K562 (cell line): Measurements from ENCODE around the gene EFCC1. TPM values are rescaled to one million over a fixed set of nuclear protein-coding genes. Genes with fewer than 3 reads are reported as not detected.

Experiments
- CBX3 ChIP-seq, 2 experiments: IDR thresholded peaks; 1 replicate in 1 of 2; 2 replicates in 1 of 2; pipeline ENCODE4 v1.6.1; 2012; ENCODE audit warnings: inconsistent platforms in 2 of 2, low read length in 2 of 2, borderline replicate concordance in 1 of 2, control low read depth in 1 of 2
- FOXA3 ChIP-seq, 2 experiments: fragments of 450-650 bp in 1 of 2; sonication (generic) in 1 of 2; formaldehyde crosslinking; IDR thresholded peaks in 1 of 2; conservative IDR thresholded peaks in 1 of 2; 2 replicates each; pipeline versions ENCODE4 v1.4.0 to v1.8.0; 2020 to 2022; ENCODE audit warnings: mild to moderate bottlenecking in 2 of 2, missing genetic modification reagents in 1 of 2
- KDM4B ChIP-seq, 2 experiments: fragments of 450-650 bp in 1 of 2; sonication (generic) in 1 of 2; IDR thresholded peaks; 2 replicates each; pipeline ENCODE4 v1.6.1; 2016 to 2017; ENCODE audit warnings: borderline replicate concordance in 2 of 2, antibody characterized with exemption in 1 of 2, low read depth in 1 of 2, mild to moderate bottlenecking in 1 of 2
- PHF21A ChIP-seq: fragments of 450-650 bp; IDR thresholded peaks from 2 replicates; pipeline ENCODE4 v1.6.1; 2017; ENCODE audit warnings: low read depth, borderline replicate concordance
- TEAD4 ChIP-seq, 2 experiments: sonication (generic) in 1 of 2; formaldehyde crosslinking in 1 of 2; IDR thresholded peaks; 2 replicates each; pipeline versions ENCODE4 v1.6.1 to v1.8.0; 2012 to 2022; ENCODE audit warnings: borderline replicate concordance in 1 of 2, inconsistent platforms in 1 of 2, low read length in 1 of 2, mild to moderate bottlenecking in 1 of 2, missing genetic modification reagents in 1 of 2
- ZBTB8A ChIP-seq: fragments of 450-650 bp; IDR thresholded peaks from 2 replicates; pipeline ENCODE4 v1.6.1; 2018; ENCODE audit warnings: mild to moderate bottlenecking, moderate library complexity; ENCODE audit not compliant: partially characterized antibody
- ZNF444 ChIP-seq: fragments of 250-450 bp; sonication (Bioruptor Pico); IDR thresholded peaks from 2 replicates; pipeline ENCODE4 v1.4.0; 2020; ENCODE audit warnings: mild to moderate bottlenecking, moderate library complexity
- polyA plus RNA-seq, 8 experiments: library from polyadenylated mRNA; depleted of rRNA in 4 of 8; stranded (reverse) in 5 of 8; unstranded in 3 of 8; fragments of >200 nt; fragmentation: Nextera tagmentation in 2 of 8; fragmentation: Illumina TruSeq in 1 of 8; extraction: Ambion mirVana in 2 of 8; extraction: Trizol in 1 of 8; gene quantifications; 2 replicates each; pipeline versions ENCODE4 v1.2.1 to v1.2.3, GENCODE V29; 2011 to 2014; ENCODE audit warnings: inconsistent platforms in 1 of 8, missing spikeins in 1 of 8
- total RNA-seq, 7 experiments: library from RNA; depleted of rRNA in 6 of 7; stranded (reverse); fragments of >200 nt in 6 of 7; fragmentation: Illumina TruSeq in 2 of 7; extraction: Trizol in 2 of 7; gene quantifications; 2 replicates each; pipeline versions ENCODE4 v1.2.1 to v1.2.3, GENCODE V29; 2011 to 2021; ENCODE audit warnings: low replicate concordance in 1 of 7
- TF ChIP-seq, protein P1 (sequence below): fragments of 450-650 bp; IDR thresholded peaks from 2 replicates; pipeline ENCODE4 v1.6.1; 2018; ENCODE audit warnings: mild to moderate bottlenecking, low read depth; ENCODE audit not compliant: partially characterized antibody
- TF ChIP-seq, protein P2 (sequence below): sonication (generic); formaldehyde crosslinking; IDR thresholded peaks from 2 replicates; pipeline ENCODE4 v1.8.0; 2022; ENCODE audit warnings: mild to moderate bottlenecking, missing genetic modification reagents
- TF ChIP-seq, protein P3 (sequence below): fragments of 250-450 bp; sonication (Bioruptor Pico); IDR thresholded peaks from 2 replicates; pipeline ENCODE4 v1.9.0; 2021; ENCODE audit warnings: mild to moderate bottlenecking, inconsistent platforms

The EFCC1 gene
- total and polyA plus RNA-seq, 9 of the 15 experiments (the other 6 are each of a cell fraction or from before 2014, with no cell fraction given): not detected

DNA sequence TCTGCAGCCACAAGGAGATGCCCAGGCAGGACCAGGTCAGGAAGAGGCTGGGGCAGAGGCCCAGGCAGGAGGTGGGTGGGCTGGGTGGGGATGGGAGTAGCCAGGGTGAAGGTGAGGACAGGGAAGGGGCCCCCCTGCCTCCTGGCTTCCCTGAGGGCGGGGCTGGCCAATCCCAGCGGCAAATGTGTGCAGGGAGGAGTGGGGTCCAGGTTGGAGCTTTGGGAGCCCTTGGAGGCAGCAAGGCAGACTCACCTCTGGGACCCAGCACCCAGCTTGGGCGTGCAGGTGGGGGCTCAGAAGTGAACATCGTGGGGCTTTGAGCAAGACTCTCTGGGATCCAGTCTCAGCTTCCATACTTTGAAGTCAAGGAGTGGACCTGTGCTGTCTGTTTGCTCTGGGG is 84.7 kb downstream of the EFCC1 start (continued):
- TF ChIP-seq, protein P1, sequence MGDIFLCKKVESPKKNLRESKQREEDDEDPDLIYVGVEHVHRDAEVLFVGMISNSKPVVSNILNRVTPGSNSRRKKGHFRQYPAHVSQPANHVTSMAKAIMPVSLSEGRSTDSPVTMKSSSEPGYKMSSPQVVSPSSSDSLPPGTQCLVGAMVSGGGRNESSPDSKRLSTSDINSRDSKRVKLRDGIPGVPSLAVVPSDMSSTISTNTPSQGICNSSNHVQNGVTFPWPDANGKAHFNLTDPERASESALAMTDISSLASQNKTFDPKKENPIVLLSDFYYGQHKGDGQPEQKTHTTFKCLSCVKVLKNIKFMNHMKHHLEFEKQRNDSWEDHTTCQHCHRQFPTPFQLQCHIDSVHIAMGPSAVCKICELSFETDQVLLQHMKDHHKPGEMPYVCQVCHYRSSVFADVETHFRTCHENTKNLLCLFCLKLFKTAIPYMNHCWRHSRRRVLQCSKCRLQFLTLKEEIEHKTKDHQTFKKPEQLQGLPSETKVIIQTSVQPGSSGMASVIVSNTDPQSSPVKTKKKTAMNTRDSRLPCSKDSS: no peak
- no peak for TF ChIP-seq CBX3 (IDR thresholded peaks at IDR 0.05; ENCODE audit: borderline replicate concordance in 1 of 2, low read length in 2 of 2)
- TF ChIP-seq ZNF444: no peak
- TF ChIP-seq TEAD4 (IDR thresholded peaks at IDR 0.05; ENCODE audit: low read length): no peak
- TF ChIP-seq TEAD4 (CRISPR knock-in tag; IDR thresholded peaks at IDR 0.05; ENCODE audit: borderline replicate concordance): no peak
- TF ChIP-seq, protein P2, sequence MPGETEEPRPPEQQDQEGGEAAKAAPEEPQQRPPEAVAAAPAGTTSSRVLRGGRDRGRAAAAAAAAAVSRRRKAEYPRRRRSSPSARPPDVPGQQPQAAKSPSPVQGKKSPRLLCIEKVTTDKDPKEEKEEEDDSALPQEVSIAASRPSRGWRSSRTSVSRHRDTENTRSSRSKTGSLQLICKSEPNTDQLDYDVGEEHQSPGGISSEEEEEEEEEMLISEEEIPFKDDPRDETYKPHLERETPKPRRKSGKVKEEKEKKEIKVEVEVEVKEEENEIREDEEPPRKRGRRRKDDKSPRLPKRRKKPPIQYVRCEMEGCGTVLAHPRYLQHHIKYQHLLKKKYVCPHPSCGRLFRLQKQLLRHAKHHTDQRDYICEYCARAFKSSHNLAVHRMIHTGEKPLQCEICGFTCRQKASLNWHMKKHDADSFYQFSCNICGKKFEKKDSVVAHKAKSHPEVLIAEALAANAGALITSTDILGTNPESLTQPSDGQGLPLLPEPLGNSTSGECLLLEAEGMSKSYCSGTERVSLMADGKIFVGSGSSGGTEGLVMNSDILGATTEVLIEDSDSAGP (CRISPR knock-in tag): no peak
- TF ChIP-seq KDM4B (IDR thresholded peaks at IDR 0.05; ENCODE audit: borderline replicate concordance in 2 of 2, low read depth in 1 of 2): no peak
- no peak for TF ChIP-seq FOXA3 (CRISPR knock-in tag; conservative IDR thresholded peaks at IDR 0.05 in 1 of 2, IDR thresholded peaks at IDR 0.05 in 1 of 2)
- TF ChIP-seq PHF21A: no peak
- TF ChIP-seq, protein P3, sequence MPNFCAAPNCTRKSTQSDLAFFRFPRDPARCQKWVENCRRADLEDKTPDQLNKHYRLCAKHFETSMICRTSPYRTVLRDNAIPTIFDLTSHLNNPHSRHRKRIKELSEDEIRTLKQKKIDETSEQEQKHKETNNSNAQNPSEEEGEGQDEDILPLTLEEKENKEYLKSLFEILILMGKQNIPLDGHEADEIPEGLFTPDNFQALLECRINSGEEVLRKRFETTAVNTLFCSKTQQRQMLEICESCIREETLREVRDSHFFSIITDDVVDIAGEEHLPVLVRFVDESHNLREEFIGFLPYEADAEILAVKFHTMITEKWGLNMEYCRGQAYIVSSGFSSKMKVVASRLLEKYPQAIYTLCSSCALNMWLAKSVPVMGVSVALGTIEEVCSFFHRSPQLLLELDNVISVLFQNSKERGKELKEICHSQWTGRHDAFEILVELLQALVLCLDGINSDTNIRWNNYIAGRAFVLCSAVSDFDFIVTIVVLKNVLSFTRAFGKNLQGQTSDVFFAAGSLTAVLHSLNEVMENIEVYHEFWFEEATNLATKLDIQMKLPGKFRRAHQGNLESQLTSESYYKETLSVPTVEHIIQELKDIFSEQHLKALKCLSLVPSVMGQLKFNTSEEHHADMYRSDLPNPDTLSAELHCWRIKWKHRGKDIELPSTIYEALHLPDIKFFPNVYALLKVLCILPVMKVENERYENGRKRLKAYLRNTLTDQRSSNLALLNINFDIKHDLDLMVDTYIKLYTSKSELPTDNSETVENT (CRISPR knock-in tag): no peak
- TF ChIP-seq ZBTB8A: no peak
